OCI-LY1 (cell line): ENCODE data around the gene ARRDC2.

Experiments used
- H2AFZ ChIP-seq: fragments of 200-600 bp; sonication (generic), shearing (Covaris generic); 2 replicates; pipeline ENCODE4 v1.6.0; 2014; ENCODE audit warnings: antibody characterized with exemption, mild to moderate bottlenecking, low read length
- H3F3A ChIP-seq: fragments of 200-600 bp; sonication (generic), shearing (Covaris generic); 2 replicates; pipeline ENCODE4 v1.6.0; 2014; ENCODE audit warnings: mild to moderate bottlenecking, antibody characterized with exemption, low read length, moderate library complexity; ENCODE audit not compliant: insufficient read depth
- H3K27ac ChIP-seq: fragments of 200-600 bp; sonication (generic); 2 replicates; pipeline ENCODE4 v1.5.1; 2014; ENCODE audit warnings: low read length, mixed run types, mild to moderate bottlenecking, low read depth; ENCODE audit not compliant: poor library complexity, severe bottlenecking
- H3K27me3 ChIP-seq: fragments of 200-600 bp; sonication (generic); 2 replicates; pipeline ENCODE4 v1.6.0; 2014; ENCODE audit warnings: antibody characterized with exemption, mild to moderate bottlenecking, low read length, moderate library complexity; ENCODE audit not compliant: insufficient read depth
- H3K36me3 ChIP-seq: fragments of 200-600 bp; sonication (generic); 2 replicates; pipeline ENCODE4 v1.6.1; 2014; ENCODE audit warnings: mild to moderate bottlenecking, antibody characterized with exemption, low read length, moderate library complexity, mixed read lengths; ENCODE audit not compliant: insufficient read depth
- H3K4me1 ChIP-seq: fragments of 200-600 bp; sonication (generic); 2 replicates; pipeline ENCODE4 v1.5.1; 2014; ENCODE audit warnings: mild to moderate bottlenecking, low read length, moderate library complexity; ENCODE audit not compliant: insufficient read depth, severe bottlenecking
- H3K4me2 ChIP-seq: fragments of 200-600 bp; sonication (generic), shearing (Covaris generic); 2 replicates; pipeline ENCODE4 v1.6.1; 2014; ENCODE audit warnings: low read length
- H3K4me3 ChIP-seq: fragments of 200-600 bp; sonication (generic); 2 replicates; pipeline ENCODE4 v1.5.1; 2014; ENCODE audit warnings: low read length, low read depth, mild to moderate bottlenecking, mixed read lengths; ENCODE audit not compliant: poor library complexity, severe bottlenecking
- H3K79me2 ChIP-seq: fragments of 200-600 bp; shearing (Covaris generic); 2 replicates; pipeline ENCODE4 v1.6.1; 2016; ENCODE audit warnings: mixed run types, low read length, mixed read lengths; ENCODE audit not compliant: insufficient read depth
- H3K9ac ChIP-seq: fragments of 200-600 bp; sonication (generic), shearing (Covaris generic); 2 replicates; pipeline ENCODE4 v1.6.1; 2014; ENCODE audit warnings: mild to moderate bottlenecking, low read length, mixed read lengths
- H3K9me2 ChIP-seq: fragments of 200-600 bp; sonication (generic), shearing (Covaris generic); 2 replicates; pipeline ENCODE4 v1.6.1; 2014; ENCODE audit warnings: low read depth, mild to moderate bottlenecking, low read length, mixed read lengths
- H3K9me3 ChIP-seq: fragments of 200-600 bp; shearing (Covaris generic); 2 replicates; pipeline ENCODE4 v1.6.1; 2014; ENCODE audit warnings: low read length, mixed read lengths
- H4K20me1 ChIP-seq: fragments of 200-600 bp; sonication (generic), shearing (Covaris generic); 2 replicates; pipeline ENCODE4 v1.6.0; 2016; ENCODE audit warnings: mild to moderate bottlenecking, low read length; ENCODE audit not compliant: insufficient read depth
- CTCF ChIP-seq: fragments of 200-600 bp; sonication (generic), shearing (Covaris generic); IDR thresholded peaks from 2 replicates; pipeline ENCODE4 v1.5.1; 2017; ENCODE audit warnings: mild to moderate bottlenecking, antibody characterized with exemption, low read length, moderate library complexity, mixed read lengths
- EZH2 ChIP-seq: fragments of 200-600 bp; sonication (generic), shearing (Covaris generic); IDR thresholded peaks from 2 replicates; pipeline ENCODE4 v1.8.0; 2017; ENCODE audit warnings: borderline replicate concordance, mixed run types, mild to moderate bottlenecking, antibody characterized with exemption, low read length, moderate library complexity, mixed read lengths

The ARRDC2 gene

GRCh38 chr19:17968362-17968761 lies 39.6 kb upstream of the ARRDC2 start:
- Histone ChIP-seq H3F3A (no peaks in the 10 kb centered on the region), H3K27ac (no peak overlapping the region), H4K20me1 (no peaks in the 10 kb centered on the region), H3K9ac (no peak overlapping the region), H3K27me3 (peaks cover 5% of the 10 kb centered on the region), H3K9me2 (no peaks in the 10 kb centered on the region), H3K4me1 (no peaks in the 10 kb centered on the region), H3K79me2 (no peaks in the 10 kb centered on the region), H3K4me2 (no peak overlapping the region), H2AFZ (no peak overlapping the region), H3K36me3 (no peaks in the 10 kb centered on the region), H3K9me3 (no peaks in the 10 kb centered on the region), H3K4me3 (no peak overlapping the region)
- TF ChIP-seq CTCF = no peak
- no peak for TF ChIP-seq EZH2

GRCh38 chr19:17969096-17969792 lies 38.7 kb upstream of the ARRDC2 start:
- H3K9ac ChIP-seq = no peak overlapping the region
- no peaks in the 10 kb centered on the region for H3K79me2 ChIP-seq
- no peak overlapping the region for H3K4me3 ChIP-seq
- no peaks in the 10 kb centered on the region for H3F3A ChIP-seq
- no peaks in the 10 kb centered on the region for H3K9me3 ChIP-seq
- no peaks in the 10 kb centered on the region for H3K36me3 ChIP-seq
- H2AFZ ChIP-seq = no peak overlapping the region
- no peaks in the 10 kb centered on the region for H4K20me1 ChIP-seq
- no peak overlapping the region for H3K4me2 ChIP-seq
- TF ChIP-seq CTCF = no peak
- no peak for TF ChIP-seq EZH2
- peaks cover 2% of the 10 kb centered on the region for H3K27me3 ChIP-seq
- H3K4me1 ChIP-seq = no peaks in the 10 kb centered on the region
- no peak overlapping the region for H3K27ac ChIP-seq
- no peaks in the 10 kb centered on the region for H3K9me2 ChIP-seq

- no peaks in the 10 kb centered on the region for H3K36me3 ChIP-seq
- H3K9ac ChIP-seq = no peak overlapping the region
- no peak overlapping the region for H2AFZ ChIP-seq
- H3K27me3 ChIP-seq = peaks cover 3% of the 10 kb centered on the region; the same call in 1 of the 2 replicates
- no peaks in the 10 kb centered on the region for H3K9me3 ChIP-seq
- no peak overlapping the region for H3K4me2 ChIP-seq
- no peaks in the 10 kb centered on the region for H3K4me1 ChIP-seq
- H3K27ac ChIP-seq = no peak overlapping the region
- no peaks in the 10 kb centered on the region for H4K20me1 ChIP-seq
- TF ChIP-seq EZH2 = no peak
- no peak for TF ChIP-seq CTCF
- H3K9me2 ChIP-seq = no peaks in the 10 kb centered on the region
- H3K4me3 ChIP-seq = no peak overlapping the region
- H3F3A ChIP-seq = no peaks in the 10 kb centered on the region
- no peaks in the 10 kb centered on the region for H3K79me2 ChIP-seq
These were observed 35.7 kb upstream of the ARRDC2 start for GRCh38 chr19:17972230-17972629.
